ENCODE results near the gene MRFAP1L1.
"Not testable (repeated sequence)": the region's sequence is repeated elsewhere in the genome, so short reads cannot be mapped to it uniquely, and the experiment has no call there.

Gene MRFAP1L1

GRCh38 chr4:6688879-6689505 lies 20.7 kb downstream of the MRFAP1L1 start:
- DNase-seq (ENCODE audit: low read depth): peak; percentile 97

- DNase-seq (ENCODE audit: low read depth): no peak
Measured at GRCh38 chr4:6687947-6688878, 21.5 kb downstream of the MRFAP1L1 start.

GRCh38 chr4:6686104-6686787 lies 23.4 kb downstream of the MRFAP1L1 start:
- no peak for DNase-seq (ENCODE audit: low read depth)

GRCh38 chr4:6684656-6685055 lies 25.0 kb downstream of the MRFAP1L1 start:
- DNase-seq (ENCODE audit: low read depth): no peak

GRCh38 chr4:6682862-6683590 lies 26.6 kb downstream of the MRFAP1L1 start:
- no peak for DNase-seq (ENCODE audit: low read depth)

- no peak for DNase-seq (ENCODE audit: low read depth)
Measured at GRCh38 chr4:6681191-6681590, 28.5 kb downstream of the MRFAP1L1 start.

GRCh38 chr4:6680372-6681034 lies 29.2 kb downstream of the MRFAP1L1 start:
- DNase-seq (ENCODE audit: low read depth): no peak

- DNase-seq (ENCODE audit: low read depth): no peak
Measured at GRCh38 chr4:6676722-6677558, 32.7 kb downstream of the MRFAP1L1 start.

GRCh38 chr4:6674500-6675149 lies 35.0 kb downstream of the MRFAP1L1 start:
- peak; percentile 56 for DNase-seq (ENCODE audit: low read depth)

- DNase-seq (ENCODE audit: low read depth): peak; percentile 94
Measured at GRCh38 chr4:6673660-6674499, 35.8 kb downstream of the MRFAP1L1 start.

- DNase-seq (ENCODE audit: low read depth): not testable (repeated sequence)
Measured at GRCh38 chr4:6673191-6673659, 36.4 kb downstream of the MRFAP1L1 start.

GRCh38 chr4:6672541-6673190 lies 37.0 kb downstream of the MRFAP1L1 start:
- DNase-seq (ENCODE audit: low read depth): not testable (repeated sequence)

- no peak for DNase-seq (ENCODE audit: low read depth)
Measured at GRCh38 chr4:6672131-6672530, 37.5 kb downstream of the MRFAP1L1 start.

- DNase-seq (ENCODE audit: low read depth): peak; percentile 21
Measured at GRCh38 chr4:6671648-6672047, 38.0 kb downstream of the MRFAP1L1 start.

GRCh38 chr4:6668391-6668790 lies 41.3 kb downstream of the MRFAP1L1 start:
- peak; percentile 67 for DNase-seq (ENCODE audit: low read depth)

- DNase-seq (ENCODE audit: low read depth): no peak
Measured at GRCh38 chr4:6665320-6665654, 44.4 kb downstream of the MRFAP1L1 start.

- DNase-seq (ENCODE audit: low read depth): no peak
Measured at GRCh38 chr4:6663596-6664393, 45.9 kb downstream of the MRFAP1L1 start.

GRCh38 chr4:6662591-6662990 lies 47.1 kb downstream of the MRFAP1L1 start:
- no peak for DNase-seq (ENCODE audit: low read depth)

Data from ELR (cell line).